SK-N-SH treated with all-trans-retinoic acid at 6 μM for 48 hours (cell line): Measurements from ENCODE around the gene LAMA2.

Experiments used
- ATAC-seq: fragments of 200-7000 bp; cut with Tn5 transposase; 3 replicates; pipeline ENCODE4 v1.9.1; 2020; ENCODE audit warnings: mild to moderate bottlenecking, moderate library complexity
- ARNTL ChIP-seq: fragments of 450-650 bp; formaldehyde crosslinking; IDR thresholded peaks from 2 replicates; pipeline ENCODE4 v1.5.0; 2020; ENCODE audit warnings: low read depth, mild to moderate bottlenecking, moderate library complexity, borderline replicate concordance
- BACH2 ChIP-seq: fragments of 250-450 bp; sonication (Bioruptor Pico); IDR thresholded peaks from 2 replicates; pipeline ENCODE4 v1.9.0; 2021; ENCODE audit warnings: mild to moderate bottlenecking, borderline replicate concordance
- ESRRG ChIP-seq: fragments of 250-450 bp; sonication (Bioruptor Pico); IDR thresholded peaks from 2 replicates; pipeline ENCODE4 v1.6.1; 2021; ENCODE audit warnings: mild to moderate bottlenecking
- GLIS3 ChIP-seq: fragments of 250-450 bp; sonication (Bioruptor Pico); IDR thresholded peaks from 2 replicates; pipeline ENCODE4 v1.5.0; 2020; ENCODE audit warnings: mild to moderate bottlenecking, moderate library complexity
- ISL1 ChIP-seq: fragments of 250-450 bp; sonication (Bioruptor Pico); IDR thresholded peaks from 2 replicates; pipeline ENCODE4 v2.1.2; 2022; ENCODE audit warnings: mild to moderate bottlenecking, moderate library complexity
- PPARA ChIP-seq: fragments of 250-450 bp; sonication (Bioruptor Pico); IDR thresholded peaks from 2 replicates; pipeline ENCODE4 v1.5.0; 2020; ENCODE audit warnings: mild to moderate bottlenecking, borderline replicate concordance
- RARB ChIP-seq: fragments of 250-450 bp; sonication (Bioruptor Pico); IDR thresholded peaks from 2 replicates; pipeline ENCODE4 v1.8.0; 2021; ENCODE audit warnings: mild to moderate bottlenecking, moderate library complexity
- SNAI2 ChIP-seq: fragments of 250-450 bp; sonication (Bioruptor Pico); IDR thresholded peaks from 2 replicates; pipeline ENCODE4 v1.5.0; 2020; ENCODE audit warnings: mild to moderate bottlenecking, moderate library complexity
- TOX ChIP-seq: fragments of 250-450 bp; sonication (Bioruptor Pico); IDR thresholded peaks from 2 replicates; pipeline ENCODE4 v1.8.0; 2021; ENCODE audit warnings: mild to moderate bottlenecking, moderate library complexity, borderline replicate concordance
- ZFP3 ChIP-seq: fragments of 250-450 bp; sonication (Bioruptor Pico); IDR thresholded peaks from 2 replicates; pipeline ENCODE4 v1.5.0; 2020; ENCODE audit warnings: mild to moderate bottlenecking, moderate library complexity
- ZFP30 ChIP-seq: fragments of 450-650 bp; formaldehyde crosslinking; IDR thresholded peaks from 2 replicates; pipeline ENCODE4 v1.5.0; 2022; ENCODE audit warnings: mild to moderate bottlenecking, moderate library complexity
- ZNF565 ChIP-seq: fragments of 450-650 bp; formaldehyde crosslinking; conservative IDR thresholded peaks from 2 replicates; pipeline ENCODE4 v1.5.0; 2020; ENCODE audit warnings: low read depth, mild to moderate bottlenecking, moderate library complexity
- ZNF70 ChIP-seq: fragments of 450-650 bp; formaldehyde crosslinking; IDR thresholded peaks from 2 replicates; pipeline ENCODE4 v1.5.0; 2020; ENCODE audit warnings: mild to moderate bottlenecking, moderate library complexity
- ZNF8 ChIP-seq: fragments of 450-650 bp; formaldehyde crosslinking; IDR thresholded peaks from 2 replicates; pipeline ENCODE4 v1.5.0; 2020; ENCODE audit warnings: mild to moderate bottlenecking, moderate library complexity
- TF ChIP-seq, protein P1 (sequence below): fragments of 250-450 bp; sonication (Bioruptor Pico); IDR thresholded peaks from 2 replicates; pipeline ENCODE4 v1.8.0; 2021; ENCODE audit warnings: low read depth, mild to moderate bottlenecking, moderate library complexity, borderline replicate concordance
- TF ChIP-seq, protein P2 (sequence below): fragments of 250-450 bp; sonication (Bioruptor Pico); IDR thresholded peaks from 2 replicates; pipeline ENCODE4 v1.5.0; 2020; ENCODE audit warnings: mild to moderate bottlenecking, moderate library complexity
- TF ChIP-seq, protein P3 (sequence below): fragments of 250-450 bp; sonication (Bioruptor Pico); IDR thresholded peaks from 2 replicates; pipeline ENCODE4 v1.8.0; 2020; ENCODE audit warnings: mild to moderate bottlenecking, moderate library complexity, borderline replicate concordance
- TF ChIP-seq, protein P4 (sequence below): fragments of 250-450 bp; sonication (Bioruptor Pico); IDR thresholded peaks from 2 replicates; pipeline ENCODE4 v1.5.1; 2021; ENCODE audit warnings: mild to moderate bottlenecking, moderate library complexity

LAMA2 gene

DNA sequence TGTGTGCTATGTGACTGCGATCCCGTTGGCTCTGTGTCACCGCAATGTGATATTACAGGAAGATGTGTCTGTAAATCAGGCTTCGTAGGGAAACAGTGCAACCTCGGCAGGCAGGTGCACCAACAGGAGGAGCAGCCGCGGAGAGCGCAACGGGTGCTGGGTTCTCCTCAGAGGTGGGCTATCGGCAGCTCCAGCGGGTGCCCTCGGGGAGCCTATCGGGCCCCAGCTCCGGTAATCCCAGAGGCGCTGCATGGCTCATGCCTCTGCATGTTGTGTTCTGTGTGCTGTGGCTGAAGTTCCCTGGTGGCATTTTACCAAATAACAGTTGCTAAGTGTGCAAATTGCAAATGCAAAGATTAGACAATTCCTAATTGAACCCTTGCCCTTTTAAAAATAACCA lies 409.9 kb downstream of the LAMA2 start:
- no peak for ATAC-seq
- no peak for TF ChIP-seq PPARA (CRISPR knock-in tag)
- no peak for TF ChIP-seq ZFP30 (CRISPR knock-in tag)
- TF ChIP-seq, all 23 proteins: peak for 0

DNA sequence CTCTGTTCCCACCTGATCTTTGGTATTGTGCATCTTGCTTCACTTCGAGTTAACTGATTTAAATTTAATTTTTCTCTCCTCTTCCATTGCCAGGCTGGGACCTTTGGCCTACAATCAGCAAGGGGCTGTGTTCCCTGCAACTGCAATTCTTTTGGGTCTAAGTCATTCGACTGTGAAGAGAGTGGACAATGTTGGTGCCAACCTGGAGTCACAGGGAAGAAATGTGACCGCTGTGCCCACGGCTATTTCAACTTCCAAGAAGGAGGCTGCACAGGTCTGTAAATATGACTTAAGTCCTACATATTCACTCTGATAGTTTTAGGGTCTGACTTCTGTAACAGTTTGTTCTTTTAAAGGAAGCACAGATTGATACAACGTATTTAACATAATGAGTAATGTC lies 414.7 kb downstream of the LAMA2 start:
- ATAC-seq = no peak
- TF ChIP-seq GLIS3 (CRISPR knock-in tag) = no peak
- no peak for TF ChIP-seq SNAI2 (CRISPR knock-in tag)
- TF ChIP-seq ZNF8 (CRISPR knock-in tag) = no peak
- TF ChIP-seq, protein P1, sequence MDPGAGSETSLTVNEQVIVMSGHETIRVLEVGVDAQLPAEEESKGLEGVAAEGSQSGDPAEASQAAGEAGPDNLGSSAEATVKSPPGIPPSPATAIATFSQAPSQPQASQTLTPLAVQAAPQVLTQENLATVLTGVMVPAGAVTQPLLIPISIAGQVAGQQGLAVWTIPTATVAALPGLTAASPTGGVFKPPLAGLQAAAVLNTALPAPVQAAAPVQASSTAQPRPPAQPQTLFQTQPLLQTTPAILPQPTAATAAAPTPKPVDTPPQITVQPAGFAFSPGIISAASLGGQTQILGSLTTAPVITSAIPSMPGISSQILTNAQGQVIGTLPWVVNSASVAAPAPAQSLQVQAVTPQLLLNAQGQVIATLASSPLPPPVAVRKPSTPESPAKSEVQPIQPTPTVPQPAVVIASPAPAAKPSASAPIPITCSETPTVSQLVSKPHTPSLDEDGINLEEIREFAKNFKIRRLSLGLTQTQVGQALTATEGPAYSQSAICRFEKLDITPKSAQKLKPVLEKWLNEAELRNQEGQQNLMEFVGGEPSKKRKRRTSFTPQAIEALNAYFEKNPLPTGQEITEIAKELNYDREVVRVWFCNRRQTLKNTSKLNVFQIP (CRISPR knock-in tag) = no peak

DNA sequence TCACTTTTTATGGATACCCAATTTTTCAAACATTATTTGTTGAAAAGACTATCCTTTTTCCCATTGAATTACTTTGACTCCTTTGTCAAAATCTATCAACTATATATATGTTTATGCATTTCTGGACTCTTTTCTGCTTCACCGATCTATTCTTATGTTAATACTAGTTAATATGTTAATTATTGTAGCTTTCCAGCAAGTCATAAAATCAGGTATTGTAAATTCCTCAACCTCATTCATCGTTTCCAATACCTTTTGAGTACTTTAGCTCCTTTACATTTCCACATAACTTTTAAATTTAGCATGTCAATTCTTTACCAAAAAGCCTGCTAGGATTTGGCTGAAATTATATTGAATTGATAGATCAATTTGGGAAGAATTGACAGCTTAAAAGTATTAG lies 419.7 kb downstream of the LAMA2 start:
- TF ChIP-seq ZNF70 (CRISPR knock-in tag) (no peak), BACH2 (CRISPR knock-in tag) (no peak), ZNF565 (no peak), ZFP3 (CRISPR knock-in tag) (no peak), ARNTL (CRISPR knock-in tag) (no peak), ISL1 (CRISPR knock-in tag) (no peak), SNAI2 (CRISPR knock-in tag) (no peak), ZFP30 (CRISPR knock-in tag) (no peak), ZNF8 (CRISPR knock-in tag) (no peak), TOX (CRISPR knock-in tag) (no peak), GLIS3 (CRISPR knock-in tag) (no peak)
- TF ChIP-seq, protein P2, sequence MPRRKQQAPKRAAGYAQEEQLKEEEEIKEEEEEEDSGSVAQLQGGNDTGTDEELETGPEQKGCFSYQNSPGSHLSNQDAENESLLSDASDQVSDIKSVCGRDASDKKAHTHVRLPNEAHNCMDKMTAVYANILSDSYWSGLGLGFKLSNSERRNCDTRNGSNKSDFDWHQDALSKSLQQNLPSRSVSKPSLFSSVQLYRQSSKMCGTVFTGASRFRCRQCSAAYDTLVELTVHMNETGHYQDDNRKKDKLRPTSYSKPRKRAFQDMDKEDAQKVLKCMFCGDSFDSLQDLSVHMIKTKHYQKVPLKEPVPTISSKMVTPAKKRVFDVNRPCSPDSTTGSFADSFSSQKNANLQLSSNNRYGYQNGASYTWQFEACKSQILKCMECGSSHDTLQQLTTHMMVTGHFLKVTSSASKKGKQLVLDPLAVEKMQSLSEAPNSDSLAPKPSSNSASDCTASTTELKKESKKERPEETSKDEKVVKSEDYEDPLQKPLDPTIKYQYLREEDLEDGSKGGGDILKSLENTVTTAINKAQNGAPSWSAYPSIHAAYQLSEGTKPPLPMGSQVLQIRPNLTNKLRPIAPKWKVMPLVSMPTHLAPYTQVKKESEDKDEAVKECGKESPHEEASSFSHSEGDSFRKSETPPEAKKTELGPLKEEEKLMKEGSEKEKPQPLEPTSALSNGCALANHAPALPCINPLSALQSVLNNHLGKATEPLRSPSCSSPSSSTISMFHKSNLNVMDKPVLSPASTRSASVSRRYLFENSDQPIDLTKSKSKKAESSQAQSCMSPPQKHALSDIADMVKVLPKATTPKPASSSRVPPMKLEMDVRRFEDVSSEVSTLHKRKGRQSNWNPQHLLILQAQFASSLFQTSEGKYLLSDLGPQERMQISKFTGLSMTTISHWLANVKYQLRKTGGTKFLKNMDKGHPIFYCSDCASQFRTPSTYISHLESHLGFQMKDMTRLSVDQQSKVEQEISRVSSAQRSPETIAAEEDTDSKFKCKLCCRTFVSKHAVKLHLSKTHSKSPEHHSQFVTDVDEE (CRISPR knock-in tag) = no peak
- TF ChIP-seq, all 23 proteins: peak for 0
- ATAC-seq = no peak

DNA sequence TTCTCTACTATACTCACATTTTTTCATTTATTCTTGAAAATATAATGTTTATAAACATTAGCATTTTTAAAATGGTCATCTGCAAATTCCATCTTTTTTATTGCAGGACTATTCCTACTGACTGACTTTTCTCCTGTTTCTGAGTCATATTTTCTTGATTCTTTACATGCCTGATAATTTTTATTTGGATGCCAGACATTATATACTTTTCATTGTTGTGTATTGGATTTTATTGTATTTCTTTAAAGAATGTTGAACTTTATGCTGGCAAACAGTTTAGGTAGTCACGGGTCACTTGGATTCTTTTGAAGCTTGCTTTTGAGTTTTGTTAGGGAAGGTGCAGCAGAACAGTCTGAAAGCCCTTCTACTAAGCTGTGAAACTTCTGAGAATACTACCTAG lies 423.9 kb downstream of the LAMA2 start:
- no peak for ATAC-seq
- TF ChIP-seq ESRRG (CRISPR knock-in tag) (no peak), GLIS3 (CRISPR knock-in tag) (no peak), BACH2 (CRISPR knock-in tag) (no peak), ARNTL (CRISPR knock-in tag) (no peak), ZFP30 (CRISPR knock-in tag) (no peak), RARB (no peak), PPARA (CRISPR knock-in tag) (no peak), ZNF565 (no peak), ZNF70 (CRISPR knock-in tag) (no peak), ZNF8 (CRISPR knock-in tag) (no peak), SNAI2 (CRISPR knock-in tag) (no peak)
- TF ChIP-seq, protein P3, sequence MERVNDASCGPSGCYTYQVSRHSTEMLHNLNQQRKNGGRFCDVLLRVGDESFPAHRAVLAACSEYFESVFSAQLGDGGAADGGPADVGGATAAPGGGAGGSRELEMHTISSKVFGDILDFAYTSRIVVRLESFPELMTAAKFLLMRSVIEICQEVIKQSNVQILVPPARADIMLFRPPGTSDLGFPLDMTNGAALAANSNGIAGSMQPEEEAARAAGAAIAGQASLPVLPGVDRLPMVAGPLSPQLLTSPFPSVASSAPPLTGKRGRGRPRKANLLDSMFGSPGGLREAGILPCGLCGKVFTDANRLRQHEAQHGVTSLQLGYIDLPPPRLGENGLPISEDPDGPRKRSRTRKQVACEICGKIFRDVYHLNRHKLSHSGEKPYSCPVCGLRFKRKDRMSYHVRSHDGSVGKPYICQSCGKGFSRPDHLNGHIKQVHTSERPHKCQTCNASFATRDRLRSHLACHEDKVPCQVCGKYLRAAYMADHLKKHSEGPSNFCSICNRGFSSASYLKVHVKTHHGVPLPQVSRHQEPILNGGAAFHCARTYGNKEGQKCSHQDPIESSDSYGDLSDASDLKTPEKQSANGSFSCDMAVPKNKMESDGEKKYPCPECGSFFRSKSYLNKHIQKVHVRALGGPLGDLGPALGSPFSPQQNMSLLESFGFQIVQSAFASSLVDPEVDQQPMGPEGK (CRISPR knock-in tag) = no peak
- TF ChIP-seq, protein P4, sequence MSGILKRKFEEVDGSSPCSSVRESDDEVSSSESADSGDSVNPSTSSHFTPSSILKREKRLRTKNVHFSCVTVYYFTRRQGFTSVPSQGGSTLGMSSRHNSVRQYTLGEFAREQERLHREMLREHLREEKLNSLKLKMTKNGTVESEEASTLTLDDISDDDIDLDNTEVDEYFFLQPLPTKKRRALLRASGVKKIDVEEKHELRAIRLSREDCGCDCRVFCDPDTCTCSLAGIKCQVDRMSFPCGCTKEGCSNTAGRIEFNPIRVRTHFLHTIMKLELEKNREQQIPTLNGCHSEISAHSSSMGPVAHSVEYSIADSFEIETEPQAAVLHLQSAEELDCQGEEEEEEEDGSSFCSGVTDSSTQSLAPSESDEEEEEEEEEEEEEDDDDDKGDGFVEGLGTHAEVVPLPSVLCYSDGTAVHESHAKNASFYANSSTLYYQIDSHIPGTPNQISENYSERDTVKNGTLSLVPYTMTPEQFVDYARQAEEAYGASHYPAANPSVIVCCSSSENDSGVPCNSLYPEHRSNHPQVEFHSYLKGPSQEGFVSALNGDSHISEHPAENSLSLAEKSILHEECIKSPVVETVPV (CRISPR knock-in tag) = no peak

DNA sequence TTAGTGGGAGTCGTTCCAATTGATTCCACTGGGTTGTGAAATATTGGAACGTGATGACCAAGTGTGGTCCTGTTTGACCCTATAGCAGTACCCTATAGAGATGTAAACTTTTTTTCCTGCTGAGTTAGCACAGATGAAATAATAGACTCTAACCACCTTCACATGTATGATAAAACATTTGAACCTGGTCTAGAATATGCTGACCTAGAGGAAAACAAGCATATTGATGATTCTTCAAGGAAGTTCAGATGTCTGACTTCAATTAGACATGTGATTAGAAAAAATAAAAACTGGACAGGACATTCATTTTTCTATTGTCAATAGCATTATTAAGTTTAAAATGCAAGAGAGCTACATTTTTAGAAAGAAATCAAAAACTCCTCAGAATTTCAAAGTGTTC lies 424.9 kb downstream of the LAMA2 start:
- TF ChIP-seq ESRRG (CRISPR knock-in tag) = no peak
- TF ChIP-seq, protein P4 (CRISPR knock-in tag) = no peak
- no peak for ATAC-seq
